Measurements from ENCODE around the gene ZNF326.
"Not testable (repeated sequence)": the region's sequence is repeated elsewhere in the genome, so short reads cannot be mapped to it uniquely, and the experiment has no call there.

ZNF326 gene

DNA sequence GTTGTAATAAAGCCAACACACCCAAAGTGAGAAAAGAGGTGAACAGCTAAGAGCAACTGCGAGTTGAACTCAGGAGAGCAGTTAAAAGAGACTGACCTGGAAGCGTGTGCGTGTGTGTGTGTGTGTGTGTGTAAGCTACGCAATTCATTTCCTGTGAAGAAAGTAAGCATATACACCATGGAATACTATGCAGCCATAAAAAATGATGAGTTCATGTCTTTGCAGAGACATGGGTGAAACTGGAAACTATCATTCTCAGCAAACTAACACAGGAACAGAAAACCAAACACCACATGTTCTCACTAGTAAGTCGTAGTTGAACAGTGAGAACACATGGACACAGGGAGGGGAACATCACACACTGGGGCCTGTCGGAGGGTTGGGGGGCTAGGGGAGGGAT, 69.2 kb downstream of the ZNF326 start:
- H3K9ac ChIP-seq (ENCODE audit: low read length); H3K4ac ChIP-seq (ENCODE audit: low read depth, low read length); H3K27me3 ChIP-seq (ENCODE audit: insufficient read depth, low read length, poor library complexity); H3K56ac ChIP-seq (ENCODE audit: low read length); H2BK5ac ChIP-seq (ENCODE audit: low read length); H4K8ac ChIP-seq (ENCODE audit: low read depth, low read length); H3K4me1 ChIP-seq (ENCODE audit: control insufficient read depth, low read depth, low read length); H2BK15ac ChIP-seq (replicated peaks; ENCODE audit: low read depth); H3K36me3 ChIP-seq (ENCODE audit: control insufficient read depth, insufficient read depth, low read length); H3K23ac ChIP-seq (ENCODE audit: low read length); H2BK120ac ChIP-seq (ENCODE audit: low read depth, low read length); H3K79me1 ChIP-seq (ENCODE audit: low read length); H3K4me3 ChIP-seq (ENCODE audit: low read length); H2AK5ac ChIP-seq (ENCODE audit: low read length); H3K79me2 ChIP-seq (ENCODE audit: control insufficient read depth, insufficient read depth, low read length); H3K27ac ChIP-seq (ENCODE audit: low read depth, low read length); DNase-seq; H3K4me2 ChIP-seq (ENCODE audit: low read length); H3K18ac ChIP-seq (ENCODE audit: low read length); H4K5ac ChIP-seq (ENCODE audit: low read length): not testable (repeated sequence)
- no CpG with 5 or more reads among the region's 6 CpGs for WGBS (ENCODE audit: extremely low coverage, insufficient coverage, low lambda C conversion rate)

DNA sequence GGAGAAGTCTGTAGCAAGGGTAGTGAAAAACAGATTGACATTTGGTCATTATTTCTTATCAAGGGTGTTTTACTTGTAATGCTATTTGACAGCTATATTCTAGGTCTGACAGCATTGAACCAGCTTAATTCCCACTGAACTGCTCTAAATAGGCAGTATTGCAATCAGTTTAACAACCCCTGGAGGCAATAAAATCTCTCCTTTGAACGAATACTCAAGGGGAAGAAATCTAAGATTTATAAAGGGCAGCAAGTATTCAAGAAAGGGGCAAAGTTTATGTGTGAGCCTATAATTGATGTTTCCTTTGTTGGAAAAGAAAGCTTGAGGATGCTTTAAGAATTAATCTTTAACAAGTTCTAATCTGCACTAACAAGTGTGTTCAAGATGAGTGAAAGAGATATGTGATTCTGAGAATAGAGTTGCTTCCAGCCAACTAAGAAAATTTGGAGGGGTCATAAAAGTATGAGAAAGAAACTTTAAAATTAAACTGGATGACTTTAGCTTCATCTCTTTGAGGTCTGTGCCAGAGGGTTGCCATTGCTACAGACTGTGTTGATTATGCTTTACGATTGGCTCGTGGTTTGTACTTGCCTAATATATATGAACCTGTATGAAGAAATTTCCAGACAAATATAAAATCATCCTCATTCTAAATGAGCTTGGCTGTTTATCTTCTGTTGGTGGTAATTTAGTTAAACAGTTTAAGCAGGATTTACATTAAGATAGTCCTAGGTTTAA, 72.5 kb downstream of the ZNF326 start:
- H3K4me3 ChIP-seq (ENCODE audit: low read length): no peak overlapping the region
- H3K36me3 ChIP-seq (ENCODE audit: control insufficient read depth, insufficient read depth, low read length): no peaks in the 10 kb centered on the region
- no peak overlapping the region for H3K23ac ChIP-seq (ENCODE audit: low read length)
- no peak overlapping the region for H2BK15ac ChIP-seq (replicated peaks; ENCODE audit: low read depth)
- no peak overlapping the region for H3K18ac ChIP-seq (ENCODE audit: low read length)
- H3K4ac ChIP-seq (ENCODE audit: low read depth, low read length): no peak overlapping the region
- no peak overlapping the region for H2BK120ac ChIP-seq (ENCODE audit: low read depth, low read length)
- no peaks in the 10 kb centered on the region for H3K27me3 ChIP-seq (ENCODE audit: insufficient read depth, low read length, poor library complexity)
- no CpG with 5 or more reads among the region's 3 CpGs for WGBS (ENCODE audit: extremely low coverage, insufficient coverage, low lambda C conversion rate)
- H3K56ac ChIP-seq (ENCODE audit: low read length): no peak overlapping the region
- no peak overlapping the region for H4K5ac ChIP-seq (ENCODE audit: low read length)
- H3K79me2 ChIP-seq (ENCODE audit: control insufficient read depth, insufficient read depth, low read length): no peaks in the 10 kb centered on the region
- H3K9ac ChIP-seq (ENCODE audit: low read length): no peak overlapping the region
- no peak overlapping the region for H2BK5ac ChIP-seq (ENCODE audit: low read length)
- H3K4me2 ChIP-seq (ENCODE audit: low read length): no peak overlapping the region
- H2AK5ac ChIP-seq (ENCODE audit: low read length): no peak overlapping the region
- no peaks in the 10 kb centered on the region for H3K4me1 ChIP-seq (ENCODE audit: control insufficient read depth, low read depth, low read length)
- H3K27ac ChIP-seq (ENCODE audit: low read depth, low read length): no peak overlapping the region
- no peak for DNase-seq
- H4K8ac ChIP-seq (ENCODE audit: low read depth, low read length): no peak overlapping the region
- H3K79me1 ChIP-seq (ENCODE audit: low read length): no peaks in the 10 kb centered on the region

DNA sequence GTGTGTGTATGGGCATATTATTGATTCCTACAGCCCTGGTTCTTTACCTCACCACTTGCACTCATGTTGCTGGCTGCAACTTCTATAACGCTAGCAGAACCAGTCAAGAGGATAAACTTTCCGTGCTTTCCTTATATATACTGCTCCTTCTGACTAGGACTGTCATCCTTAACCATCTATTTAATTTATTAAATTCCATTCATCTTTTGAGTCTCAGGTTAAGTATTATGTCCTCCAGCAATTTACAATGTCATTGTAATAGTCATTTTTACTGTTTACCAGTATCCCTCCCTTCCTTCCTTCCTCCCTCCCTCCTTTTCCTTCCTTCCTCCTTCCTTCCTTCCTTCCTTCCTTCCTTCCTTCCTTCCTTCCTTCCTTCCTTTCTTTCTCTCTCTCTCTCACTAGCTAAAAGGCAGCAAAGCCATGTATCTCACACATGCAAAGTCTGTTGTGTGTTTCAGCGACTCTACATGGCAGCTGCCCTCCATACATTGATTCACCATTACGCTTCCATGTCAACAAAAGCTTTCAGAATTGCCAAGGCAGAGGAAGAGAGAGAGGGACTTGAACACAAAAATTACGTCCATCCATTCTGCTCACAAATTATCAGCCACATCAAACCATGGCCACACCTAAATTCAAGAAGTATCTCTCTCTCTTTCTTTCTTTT, 73.8 kb downstream of the ZNF326 start:
- Histone ChIP-seq H3K4me2 (ENCODE audit: low read length) (no peak overlapping the region), H4K5ac (ENCODE audit: low read length) (no peak overlapping the region), H2BK15ac (replicated peaks; ENCODE audit: low read depth) (no peak overlapping the region), H4K8ac (ENCODE audit: low read depth, low read length) (no peak overlapping the region), H2BK120ac (ENCODE audit: low read depth, low read length) (no peak overlapping the region), H3K36me3 (ENCODE audit: control insufficient read depth, insufficient read depth, low read length) (no peaks in the 10 kb centered on the region), H3K79me1 (ENCODE audit: low read length) (no peaks in the 10 kb centered on the region), H3K4ac (ENCODE audit: low read depth, low read length) (no peak overlapping the region), H3K9ac (ENCODE audit: low read length) (no peak overlapping the region), H3K27ac (ENCODE audit: low read depth, low read length) (no peak overlapping the region), H2AK5ac (ENCODE audit: low read length) (no peak overlapping the region), H3K23ac (ENCODE audit: low read length) (no peak overlapping the region), H3K18ac (ENCODE audit: low read length) (no peak overlapping the region), H3K27me3 (ENCODE audit: insufficient read depth, low read length, poor library complexity) (no peaks in the 10 kb centered on the region), H2BK5ac (ENCODE audit: low read length) (no peak overlapping the region), H3K4me1 (ENCODE audit: control insufficient read depth, low read depth, low read length) (no peaks in the 10 kb centered on the region), H3K4me3 (ENCODE audit: low read length) (no peak overlapping the region), H3K56ac (ENCODE audit: low read length) (no peak overlapping the region), H3K79me2 (ENCODE audit: control insufficient read depth, insufficient read depth, low read length) (no peaks in the 10 kb centered on the region)
- DNase-seq: no peak
- WGBS (ENCODE audit: extremely low coverage, insufficient coverage, low lambda C conversion rate): no CpG with 5 or more reads among the region's 5 CpGs

- no peak overlapping the region for H3K56ac ChIP-seq (ENCODE audit: low read length)
- WGBS (ENCODE audit: extremely low coverage, insufficient coverage, low lambda C conversion rate): no CpG with 5 or more reads among the region's 5 CpGs
Measured at GRCh38 chr1:90074137-90074536, 79.2 kb downstream of the ZNF326 start.

GRCh38 chr1:90074566-90074965, 79.7 kb downstream of the ZNF326 start:
- DNase-seq: no peak
- Histone ChIP-seq H3K18ac (ENCODE audit: low read length) (no peak overlapping the region), H2AK5ac (ENCODE audit: low read length) (no peak overlapping the region), H4K8ac (ENCODE audit: low read depth, low read length) (no peak overlapping the region), H3K4me2 (ENCODE audit: low read length) (no peak overlapping the region), H2BK120ac (ENCODE audit: low read depth, low read length) (no peak overlapping the region), H2BK15ac (replicated peaks; ENCODE audit: low read depth) (no peak overlapping the region), H3K79me1 (ENCODE audit: low read length) (no peaks in the 10 kb centered on the region), H3K56ac (ENCODE audit: low read length) (no peak overlapping the region), H3K4me3 (ENCODE audit: low read length) (no peak overlapping the region), H3K9ac (ENCODE audit: low read length) (no peak overlapping the region), H3K4ac (ENCODE audit: low read depth, low read length) (no peak overlapping the region), H4K5ac (ENCODE audit: low read length) (no peak overlapping the region), H3K79me2 (ENCODE audit: control insufficient read depth, insufficient read depth, low read length) (no peaks in the 10 kb centered on the region), H3K36me3 (ENCODE audit: control insufficient read depth, insufficient read depth, low read length) (no peaks in the 10 kb centered on the region), H3K27me3 (ENCODE audit: insufficient read depth, low read length, poor library complexity) (no peaks in the 10 kb centered on the region), H3K27ac (ENCODE audit: low read depth, low read length) (no peak overlapping the region), H3K4me1 (ENCODE audit: control insufficient read depth, low read depth, low read length) (no peaks in the 10 kb centered on the region), H2BK5ac (ENCODE audit: low read length) (no peak overlapping the region), H3K23ac (ENCODE audit: low read length) (no peak overlapping the region)
- WGBS (ENCODE audit: extremely low coverage, insufficient coverage, low lambda C conversion rate): no CpG with 5 or more reads among the region's 4 CpGs

More at GRCh38 chr1:90074137-90074536, 79.2 kb downstream of the ZNF326 start:
- no peak overlapping the region for H3K4me2 ChIP-seq (ENCODE audit: low read length)
- no peak overlapping the region for H2AK5ac ChIP-seq (ENCODE audit: low read length)
- no peak overlapping the region for H3K9ac ChIP-seq (ENCODE audit: low read length)
- no peak for DNase-seq
- H3K79me2 ChIP-seq (ENCODE audit: control insufficient read depth, insufficient read depth, low read length): no peaks in the 10 kb centered on the region
- no peaks in the 10 kb centered on the region for H3K4me1 ChIP-seq (ENCODE audit: control insufficient read depth, low read depth, low read length)
- H4K5ac ChIP-seq (ENCODE audit: low read length): no peak overlapping the region
- no peak overlapping the region for H3K23ac ChIP-seq (ENCODE audit: low read length)
- no peak overlapping the region for H4K8ac ChIP-seq (ENCODE audit: low read depth, low read length)
- H3K79me1 ChIP-seq (ENCODE audit: low read length): no peaks in the 10 kb centered on the region
- no peak overlapping the region for H3K4ac ChIP-seq (ENCODE audit: low read depth, low read length)
- no peak overlapping the region for H2BK5ac ChIP-seq (ENCODE audit: low read length)
- H3K27me3 ChIP-seq (ENCODE audit: insufficient read depth, low read length, poor library complexity): no peaks in the 10 kb centered on the region
- no peak overlapping the region for H3K4me3 ChIP-seq (ENCODE audit: low read length)
- H2BK15ac ChIP-seq (replicated peaks; ENCODE audit: low read depth): no peak overlapping the region
- H2BK120ac ChIP-seq (ENCODE audit: low read depth, low read length): no peak overlapping the region
- no peak overlapping the region for H3K18ac ChIP-seq (ENCODE audit: low read length)
- no peak overlapping the region for H3K27ac ChIP-seq (ENCODE audit: low read depth, low read length)
- no peaks in the 10 kb centered on the region for H3K36me3 ChIP-seq (ENCODE audit: control insufficient read depth, insufficient read depth, low read length)
